HUDEP-2 (cell line): ENCODE results near the gene DNAH5.

ENCODE experiments used
- DNase-seq, 76 experiments: peaks; one replicate each; lab custom pipeline; 2025; ENCODE audit not compliant: unreplicated experiment in 76 of 76; lab: John Stamatoyannopoulos, UW

Gene DNAH5

GRCh38 chr5:13941468-13941867 lies 3.0 kb downstream of the DNAH5 start:
- DNase-seq, result no peak

DNA sequence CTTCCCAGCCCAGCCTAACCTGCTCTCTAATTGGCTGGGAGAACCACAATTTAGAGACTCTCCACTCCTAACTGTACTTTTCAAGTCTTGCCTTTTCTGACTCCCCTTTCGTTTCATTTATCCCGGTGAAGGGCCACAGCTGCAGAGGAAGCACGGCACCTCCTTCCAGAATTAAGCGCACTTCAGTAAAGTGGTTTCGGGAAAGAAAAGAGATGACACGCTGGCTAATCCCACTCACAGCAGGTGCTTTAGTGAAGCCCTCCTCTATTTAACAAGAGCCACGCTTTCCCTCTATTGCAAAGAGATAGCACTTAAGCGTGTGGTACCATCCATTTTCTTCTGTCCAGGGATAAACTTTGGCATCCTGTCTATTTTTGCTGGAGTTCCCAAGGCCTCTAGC lies 4.8 kb downstream of the DNAH5 start:
- DNase-seq, result no peak

DNA sequence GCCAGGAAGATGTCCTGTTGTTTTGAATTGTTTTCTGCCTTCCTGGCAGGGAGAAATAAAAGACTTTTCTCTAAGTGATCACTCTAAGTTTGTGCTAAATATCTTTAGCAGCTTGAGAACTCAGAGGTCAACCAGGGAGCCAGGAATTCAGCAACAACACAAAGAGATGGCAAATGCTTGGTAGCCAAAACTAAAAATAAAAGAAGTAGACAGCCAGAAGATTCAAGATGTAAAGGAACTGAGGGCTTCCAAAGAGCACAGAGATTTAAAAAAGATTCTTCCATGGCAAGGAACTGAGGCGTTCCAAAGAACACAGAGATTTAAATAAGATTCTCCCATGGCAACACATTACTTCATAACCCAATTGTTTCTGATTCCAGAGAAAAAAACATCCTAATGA lies 9.6 kb downstream of the DNAH5 start:
- DNase-seq, result no peak

DNA sequence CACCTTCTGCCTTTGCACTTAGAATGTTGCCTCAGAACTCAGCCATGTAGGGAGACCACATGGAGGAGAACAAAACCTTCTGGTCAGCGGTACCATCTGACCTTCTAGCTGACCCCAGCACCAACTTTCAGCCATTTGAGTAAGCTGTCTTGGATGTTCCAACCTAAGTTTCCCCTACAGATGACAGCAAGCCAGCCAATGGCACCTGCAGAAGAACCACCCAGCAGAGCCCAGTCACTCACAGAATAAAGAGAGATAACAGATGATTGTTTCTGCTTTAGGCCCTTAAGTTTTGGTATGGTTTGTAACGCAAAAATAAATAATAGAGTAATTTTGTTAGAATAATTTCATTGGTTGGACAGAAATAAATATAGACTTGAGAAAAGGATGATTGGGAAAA lies 10.4 kb downstream of the DNAH5 start:
- no peak for DNase-seq

- no peak for DNase-seq
Observed at GRCh38 chr5:13932561-13932960, 11.9 kb downstream of the DNAH5 start.

DNA sequence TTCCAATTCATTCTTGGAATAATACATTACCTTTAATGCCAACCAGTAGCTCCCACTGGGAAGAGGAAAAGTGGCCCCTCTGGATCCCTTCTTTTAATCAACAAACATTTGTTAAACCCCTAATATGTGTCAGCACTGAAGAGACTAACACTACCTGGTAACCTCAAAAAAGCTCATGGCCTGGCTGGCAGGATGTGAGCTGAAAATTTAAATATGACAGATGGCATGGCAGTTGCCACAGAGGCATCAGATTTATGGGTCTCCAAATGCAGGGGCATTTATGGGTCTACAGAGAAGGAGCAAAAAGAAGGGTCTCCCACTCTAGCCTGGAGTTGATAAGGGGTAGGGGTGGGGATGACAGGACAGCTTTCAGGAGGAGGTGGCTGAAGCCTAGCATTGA lies 12.5 kb downstream of the DNAH5 start:
- DNase-seq, result no peak

- DNase-seq, result no peak
Observed at GRCh38 chr5:13930541-13931171, 13.8 kb downstream of the DNAH5 start.

- DNase-seq, result no peak
Observed at GRCh38 chr5:13926731-13927130, 17.8 kb downstream of the DNAH5 start.

GRCh38 chr5:13921578-13921977 lies 22.9 kb downstream of the DNAH5 start:
- no peak for DNase-seq

GRCh38 chr5:13919786-13920185 lies 24.7 kb downstream of the DNAH5 start:
- no peak for DNase-seq

DNA sequence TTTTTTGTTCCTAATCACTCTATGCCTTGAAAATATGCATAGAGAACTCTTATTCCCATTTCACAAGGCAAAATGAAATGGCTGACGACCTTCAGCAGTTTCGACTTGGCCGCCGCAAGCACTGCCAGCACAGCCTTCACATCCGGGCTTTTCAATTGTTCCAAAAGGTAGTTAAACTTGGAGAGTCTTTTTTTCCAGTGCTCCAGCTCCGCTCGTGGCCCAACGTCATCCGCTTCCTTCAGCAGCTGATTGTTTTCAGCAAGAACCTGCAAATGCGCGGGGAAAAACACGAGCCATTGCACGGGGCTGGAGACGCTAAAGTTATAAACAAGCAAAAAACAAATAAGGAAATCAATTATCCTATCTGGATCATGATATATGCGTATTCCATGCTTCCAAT lies 25.4 kb downstream of the DNAH5 start:
- no peak for DNase-seq

GRCh38 chr5:13917061-13917460 lies 27.4 kb downstream of the DNAH5 start:
- no peak for DNase-seq

GRCh38 chr5:13913962-13914361 lies 30.5 kb downstream of the DNAH5 start:
- no peak for DNase-seq

DNA sequence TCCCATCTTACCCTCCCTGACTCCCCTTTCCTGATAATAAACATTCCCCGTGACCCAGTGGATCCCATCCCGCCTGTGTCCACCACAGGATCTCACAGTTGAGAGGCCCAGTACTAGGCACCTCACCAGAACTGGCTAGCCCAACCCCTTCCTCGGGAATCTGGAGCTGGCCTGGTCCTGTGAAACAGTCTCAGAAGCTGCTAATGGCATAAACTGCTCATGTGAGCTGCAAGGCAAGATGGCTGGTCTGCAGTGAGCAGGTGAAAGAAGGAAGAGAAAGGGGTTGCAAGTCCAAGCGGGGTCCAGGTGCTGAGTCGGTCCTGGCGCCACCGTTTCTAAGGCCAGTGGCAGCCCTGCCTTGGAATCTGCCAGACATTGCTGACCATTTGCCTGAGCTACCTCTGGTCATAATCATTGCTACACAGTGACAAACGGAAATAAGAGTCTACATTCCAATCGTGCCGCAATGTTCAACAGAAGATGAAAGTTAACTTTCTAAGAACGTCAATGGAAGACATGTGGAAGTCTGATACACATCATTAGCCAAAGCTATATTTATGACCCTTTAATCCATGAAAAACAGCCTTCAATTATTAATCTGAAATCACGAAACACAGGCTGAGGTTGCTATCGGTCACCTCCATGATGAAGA lies 33.7 kb downstream of the DNAH5 start:
- no peak for DNase-seq

GRCh38 chr5:13910201-13910600 lies 34.3 kb downstream of the DNAH5 start:
- DNase-seq, result no peak

DNA sequence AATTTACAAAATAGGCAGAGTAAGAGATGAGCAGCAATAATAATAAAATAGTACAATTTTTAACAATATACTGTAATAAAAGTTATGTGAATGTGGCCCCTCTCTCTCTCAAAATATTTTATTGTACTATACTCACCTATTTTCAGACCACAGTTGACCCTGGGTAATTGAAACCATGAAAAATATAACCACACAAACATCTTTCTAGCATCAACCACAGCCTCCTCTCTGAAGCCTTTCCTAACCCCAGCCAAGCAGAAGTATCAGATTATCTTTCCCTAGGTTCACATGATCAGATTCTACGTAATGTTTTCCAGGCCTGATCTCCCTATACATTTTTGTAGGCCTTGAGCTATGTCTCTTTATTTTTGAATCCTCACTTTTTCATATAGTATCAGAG lies 35.2 kb downstream of the DNAH5 start:
- DNase-seq, result no peak

DNA sequence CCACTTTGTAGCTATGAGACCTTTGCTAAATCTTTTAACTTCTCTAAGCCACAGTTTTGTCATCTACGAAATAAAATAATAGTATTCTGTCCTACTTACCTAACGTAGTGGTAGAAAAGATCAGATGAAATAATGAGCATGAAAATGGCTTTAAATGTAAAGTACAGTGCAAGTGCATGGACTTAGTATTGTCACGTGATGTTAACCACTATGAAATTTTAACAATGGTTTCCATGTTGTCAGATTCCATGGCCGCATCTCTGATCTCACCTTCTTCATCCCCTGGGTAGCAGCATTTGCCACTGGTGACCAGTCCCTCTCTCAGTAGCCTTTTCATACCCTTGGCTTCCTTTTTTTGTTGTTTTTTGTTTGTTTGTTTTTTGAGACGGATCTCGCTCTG lies 45.9 kb downstream of the DNAH5 start:
- no peak for DNase-seq

- DNase-seq, result no peak
Observed at GRCh38 chr5:13878357-13878756, 66.1 kb downstream of the DNAH5 start.

DNA sequence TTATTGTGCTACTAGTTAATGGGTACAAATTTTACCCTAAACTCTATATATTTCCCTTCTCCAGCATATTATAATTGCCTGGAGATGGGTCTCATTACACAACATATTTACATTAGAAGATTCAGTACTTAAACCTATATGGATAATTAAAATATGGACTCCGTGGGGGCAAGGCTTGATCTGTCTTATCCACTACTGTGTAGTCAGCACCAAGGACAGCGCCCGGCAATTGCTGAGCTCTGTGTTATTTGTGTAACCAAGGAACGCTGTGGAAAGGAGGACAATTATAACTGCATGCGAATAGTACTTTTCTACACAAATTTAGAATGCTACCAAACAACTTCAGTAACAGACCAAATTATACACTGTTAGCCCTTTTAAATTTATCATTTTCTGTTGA lies 77.7 kb downstream of the DNAH5 start:
- peak in 14 of 76 experiments; percentile 0 to 23 (median 4) for DNase-seq

DNA sequence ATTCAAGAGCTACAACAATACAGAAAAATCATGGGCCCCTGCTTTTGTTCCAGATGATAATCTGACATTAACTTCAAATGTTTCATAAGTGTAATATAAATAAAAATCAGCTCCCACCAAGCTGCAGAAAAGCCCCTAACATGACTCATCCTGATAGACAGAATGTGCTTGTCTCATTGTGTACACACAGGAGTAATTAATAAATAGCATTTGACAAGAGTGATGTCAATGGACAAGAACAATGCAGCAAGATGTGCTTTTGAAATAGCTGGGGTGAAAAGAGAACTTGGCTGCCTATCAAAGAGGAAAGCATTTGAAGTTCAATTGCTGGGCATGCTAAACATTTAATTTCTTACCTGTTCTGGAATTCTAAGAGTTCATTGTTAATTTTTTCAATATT lies 79.2 kb downstream of the DNAH5 start:
- no peak for DNase-seq

- no peak for DNase-seq
Observed at GRCh38 chr5:13860146-13860545, 84.3 kb downstream of the DNAH5 start.

GRCh38 chr5:13859270-13860065 lies 85.0 kb downstream of the DNAH5 start:
- no peak for DNase-seq
